A549 (cell line): ENCODE results near the gene HOXD9. TPM values are rescaled to one million over a fixed set of nuclear protein-coding genes. Genes with fewer than 3 reads are reported as not detected.

Source experiments
- ATAC-seq, 2 experiments: fragments of 200-7000 bp in 1 of 2; fragments of >200 bp in 1 of 2; cut with Nextera tagmentation in 1 of 2; cut with Tn5 transposase in 1 of 2; 3 replicates each; pipeline versions ENCODE4 v1.8.0 to v1.9.1; 2018 to 2020; ENCODE audit warnings: mild to moderate bottlenecking in 1 of 2, moderate library complexity in 1 of 2
- CTCF ChIA-PET: fragments of 300-600 bp; sonication (Branson Sonifier 250); formaldehyde crosslinking; extraction: SDS; loops from one replicate; lab custom pipeline; 2021; ENCODE audit warnings: antibody characterized with exemption, inconsistent platforms; lab: Yijun Ruan, JAX
- POLR2A ChIA-PET: fragments of 350-600 bp; formaldehyde crosslinking; extraction: SDS; loops from one replicate; lab custom pipeline; 2021; ENCODE audit warnings: antibody characterized with exemption, inconsistent platforms; lab: Yijun Ruan, JAX
- DNase-seq, 2 experiments: peaks; one replicate each; pipeline versions ENCODE4 v3.0.0 to v3.0.0-alpha.2; 2011 to 2016; ENCODE audit warnings: low read depth in 1 of 2, low spot score in 1 of 2
- FAIRE-seq: peaks from 2 replicates; lab custom pipeline; 2011; peaks lifted over from hg19 to GRCh38; lab: Jason Lieb, UNC
- H3K27ac ChIP-seq, 2 experiments: fragments of >200 bp; sonication (Bioruptor Twin); formaldehyde crosslinking; 3 replicates each; pipeline ENCODE4 v1.5.1; 2016 to 2017
- H3K4me1 ChIP-seq: fragments of >200 bp; sonication (Bioruptor Twin); formaldehyde crosslinking; 3 replicates; pipeline ENCODE4 v1.6.1; 2016
- H3K4me2 ChIP-seq: fragments of >200 bp; sonication (Bioruptor Twin); formaldehyde crosslinking; 3 replicates; pipeline ENCODE4 v1.6.1; 2016
- H3K4me3 ChIP-seq: fragments of >200 bp; sonication (Bioruptor Twin); formaldehyde crosslinking; 3 replicates; pipeline ENCODE4 v1.5.1; 2016
- H3K9me3 ChIP-seq: fragments of >200 bp; sonication (Bioruptor Twin); formaldehyde crosslinking; 3 replicates; pipeline ENCODE4 v1.6.1; 2016
- CBX2 ChIP-seq: fragments of 200-600 bp; sonication (generic); IDR thresholded peaks from 2 replicates; pipeline ENCODE4 v1.6.1; 2016; ENCODE audit warnings: low read depth, mild to moderate bottlenecking, borderline replicate concordance
- CHD2 ChIP-seq: fragments of 150-350 bp; IDR thresholded peaks from 2 replicates; pipeline ENCODE4 v1.6.1; 2014; ENCODE audit warnings: low read length; ENCODE audit not compliant: partially characterized antibody
- CHD4 ChIP-seq: fragments of 200-600 bp; sonication (generic); IDR thresholded peaks from 2 replicates; pipeline ENCODE4 v1.6.1; 2016; ENCODE audit warnings: antibody characterized with exemption, mild to moderate bottlenecking, borderline replicate concordance
- EHF ChIP-seq: fragments of 250-450 bp; sonication (Bioruptor Pico); IDR thresholded peaks from 2 replicates; pipeline ENCODE4 v1.5.0; 2020; ENCODE audit warnings: mild to moderate bottlenecking
- EHMT2 ChIP-seq: fragments of 200-600 bp; sonication (generic); IDR thresholded peaks from 2 replicates; pipeline ENCODE4 v1.6.1; 2016; ENCODE audit warnings: antibody characterized with exemption, low read depth, mild to moderate bottlenecking, moderate library complexity
- GATA3 ChIP-seq: IDR thresholded peaks from 2 replicates; pipeline ENCODE4 v1.6.1; 2012; ENCODE audit warnings: borderline replicate concordance
- HEYL ChIP-seq: fragments of 250-450 bp; sonication (Bioruptor Pico); IDR thresholded peaks from 2 replicates; pipeline ENCODE4 v1.8.0; 2021; ENCODE audit warnings: mild to moderate bottlenecking, moderate library complexity
- HOXA7 ChIP-seq: fragments of 250-450 bp; sonication (Bioruptor Pico); IDR thresholded peaks from 2 replicates; pipeline ENCODE4 v1.5.0; 2020; ENCODE audit warnings: mild to moderate bottlenecking, moderate library complexity
- KDM1A ChIP-seq: fragments of 200-600 bp; sonication (generic); IDR thresholded peaks from 2 replicates; pipeline ENCODE4 v1.6.1; 2016; ENCODE audit warnings: low read depth, mild to moderate bottlenecking
- KDM5A ChIP-seq: fragments of 200-600 bp; sonication (generic); IDR thresholded peaks from 2 replicates; pipeline ENCODE4 v1.6.1; 2016; ENCODE audit warnings: antibody characterized with exemption, mild to moderate bottlenecking
- RAD21 ChIP-seq, 2 experiments: fragments of >200 bp in 1 of 2; sonication (Bioruptor Twin) in 1 of 2; formaldehyde crosslinking in 1 of 2; IDR thresholded peaks in 1 of 2; conservative IDR thresholded peaks in 1 of 2; 2 replicates in 1 of 2; 3 replicates in 1 of 2; pipeline ENCODE4 v1.6.1; 2012 to 2018; ENCODE audit warnings: inconsistent platforms in 1 of 2
- RCOR1 ChIP-seq: fragments of 150-350 bp; IDR thresholded peaks from 2 replicates; pipeline ENCODE4 v1.6.1; 2014; ENCODE audit warnings: antibody characterized with exemption, low read length, low read depth
- REST ChIP-seq: fragments of 200-600 bp; sonication (generic); IDR thresholded peaks from 2 replicates; pipeline ENCODE4 v1.6.1; 2016; ENCODE audit warnings: antibody characterized with exemption, mild to moderate bottlenecking, moderate library complexity
- SMC3 ChIP-seq: fragments of >200 bp; sonication (Bioruptor Twin); formaldehyde crosslinking; IDR thresholded peaks from 3 replicates; pipeline ENCODE4 v1.6.1; 2018; ENCODE audit warnings: inconsistent platforms
- TFCP2L1 ChIP-seq: fragments of 250-450 bp; sonication (Bioruptor Pico); IDR thresholded peaks from 2 replicates; pipeline ENCODE4 v1.5.0; 2021; ENCODE audit warnings: mild to moderate bottlenecking
- WGBS: methylation state at CpG from one replicate; pipeline ENCODE4 v1.1.6; 2017; ENCODE audit errors: missing lambda C conversion rate; 5-methylcytosine and 5-hydroxymethylcytosine counted together
- polyA plus RNA-seq, 4 experiments: library from polyadenylated mRNA; depleted of rRNA in 3 of 4; stranded (reverse); fragments of >200 nt; fragmentation: RNase III in 1 of 4; extraction: RNeasy Plus Mini Kit Qiagen cat#74134 plus additional on column Dnase treatment in 1 of 4; gene quantifications; 2 replicates in 3 of 4; 3 replicates in 1 of 4; pipeline ENCODE4 v1.2.3, GENCODE V29; 2011 to 2017
- TF ChIP-seq, protein P1 (sequence below): fragments of 450-650 bp; IDR thresholded peaks from 2 replicates; pipeline ENCODE4 v1.6.1; 2014; ENCODE audit warnings: antibody characterized with exemption
- TF ChIP-seq, protein P2 (sequence below): fragments of 150-350 bp; IDR thresholded peaks from 2 replicates; pipeline ENCODE4 v1.6.1; 2014; ENCODE audit warnings: low read depth, mild to moderate bottlenecking, low read length
- TF ChIP-seq, protein P3 (sequence below): IDR thresholded peaks from 2 replicates; pipeline ENCODE4 v1.6.1; 2012

Gene HOXD9
- polyA plus RNA-seq, 2 of the 4 experiments (the other 2 are of a cell fraction), result 0.45 to 1.0 TPM

DNA sequence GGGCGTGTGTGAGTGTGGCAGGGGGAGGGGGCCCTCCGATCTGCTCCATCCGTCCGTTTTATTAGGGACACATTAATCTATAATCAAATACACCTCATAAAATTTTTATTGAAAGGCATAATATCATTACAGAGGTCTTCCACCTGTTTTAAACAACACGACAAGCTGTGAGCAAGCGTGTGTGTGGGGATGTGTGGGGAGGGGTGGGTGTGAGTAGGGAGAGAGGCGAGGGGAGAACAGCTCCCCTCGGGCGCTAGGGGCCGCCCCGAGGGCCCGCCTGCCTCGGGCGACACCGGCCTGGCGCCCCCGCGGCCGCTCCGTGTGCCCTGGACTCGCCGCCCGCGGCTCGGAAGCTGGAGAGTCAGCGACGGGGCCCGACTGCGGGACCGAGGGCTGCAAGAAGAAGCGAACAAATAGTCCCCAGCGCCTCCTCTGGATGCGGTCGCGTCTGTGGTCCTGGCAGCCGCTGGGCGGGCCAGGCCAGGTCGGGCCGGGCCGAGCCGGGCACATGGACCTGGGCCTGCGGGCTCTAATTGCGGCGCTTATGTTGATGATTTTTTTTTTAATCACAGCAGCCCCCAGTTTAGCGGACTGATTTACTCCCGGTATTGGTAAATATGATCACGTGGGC lies 352 bp upstream of the HOXD9 start:
- CTCF ChIA-PET, result interaction anchor here (1.4 to 3.7 kb wide), 5 partner anchors 8 to 1026 kb away, joined by 3 to 13 read pairs (median 12); no protein-coding TSS in a partner anchor
- TF ChIP-seq CHD4 (no peak), EHF (no peak), RCOR1 (no peak), REST (no peak), CHD2 (no peak)
- H3K27ac ChIP-seq, result no peak overlapping the region
- H3K4me2 ChIP-seq, result no peak overlapping the region
- no peak overlapping the region for H3K4me3 ChIP-seq
- no peak for ATAC-seq
- FAIRE-seq, result no peak
- WGBS, result 88% methylated on average over 47 of the region's 47 CpGs
- 0 out of 3 replicates have a peak, but pooled peaks cover 3% of the 10 kb centered on the region for H3K4me1 ChIP-seq
- no peak for DNase-seq
- POLR2A ChIA-PET, result no interaction called here
- H3K9me3 ChIP-seq, result no peaks in the 10 kb centered on the region

- Histone ChIP-seq H3K4me1 (0 out of 3 replicates have a peak, but pooled peaks cover 3% of the 10 kb centered on the region), H3K4me3 (no peak overlapping the region), H3K27ac (no peak overlapping the region), H3K4me2 (no peak overlapping the region), H3K9me3 (no peaks in the 10 kb centered on the region)
- ATAC-seq (no peak), DNase-seq (no peak), FAIRE-seq (no peak)
- ChIA-PET POLR2A (no interaction called here), CTCF (interaction anchor here (0.6 to 5.1 kb wide), 4 partner anchors 13 to 528 kb away, joined by 3 to 46 read pairs (median 3); no protein-coding TSS in a partner anchor)
- WGBS, result 79% methylated on average over 39 of the region's 40 CpGs
- TF ChIP-seq, protein P1, sequence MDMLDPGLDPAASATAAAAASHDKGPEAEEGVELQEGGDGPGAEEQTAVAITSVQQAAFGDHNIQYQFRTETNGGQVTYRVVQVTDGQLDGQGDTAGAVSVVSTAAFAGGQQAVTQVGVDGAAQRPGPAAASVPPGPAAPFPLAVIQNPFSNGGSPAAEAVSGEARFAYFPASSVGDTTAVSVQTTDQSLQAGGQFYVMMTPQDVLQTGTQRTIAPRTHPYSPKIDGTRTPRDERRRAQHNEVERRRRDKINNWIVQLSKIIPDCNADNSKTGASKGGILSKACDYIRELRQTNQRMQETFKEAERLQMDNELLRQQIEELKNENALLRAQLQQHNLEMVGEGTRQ, result no peak
- TF ChIP-seq HOXA7 (CRISPR knock-in tag) (no peak), KDM1A (no peak), RCOR1 (no peak), HEYL (no peak), SMC3 (no peak), CBX2 (no peak), RAD21 (conservative IDR thresholded peaks at IDR 0.05 in 1 of 2, IDR thresholded peaks at IDR 0.05 in 1 of 2) (no peak), GATA3 (no peak), EHMT2 (no peak), EHF (no peak), TFCP2L1 (CRISPR knock-in tag) (no peak), KDM5A (no peak)
- TF ChIP-seq, protein P2, sequence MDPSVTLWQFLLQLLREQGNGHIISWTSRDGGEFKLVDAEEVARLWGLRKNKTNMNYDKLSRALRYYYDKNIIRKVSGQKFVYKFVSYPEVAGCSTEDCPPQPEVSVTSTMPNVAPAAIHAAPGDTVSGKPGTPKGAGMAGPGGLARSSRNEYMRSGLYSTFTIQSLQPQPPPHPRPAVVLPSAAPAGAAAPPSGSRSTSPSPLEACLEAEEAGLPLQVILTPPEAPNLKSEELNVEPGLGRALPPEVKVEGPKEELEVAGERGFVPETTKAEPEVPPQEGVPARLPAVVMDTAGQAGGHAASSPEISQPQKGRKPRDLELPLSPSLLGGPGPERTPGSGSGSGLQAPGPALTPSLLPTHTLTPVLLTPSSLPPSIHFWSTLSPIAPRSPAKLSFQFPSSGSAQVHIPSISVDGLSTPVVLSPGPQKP, result no peak
- TF ChIP-seq, protein P3, sequence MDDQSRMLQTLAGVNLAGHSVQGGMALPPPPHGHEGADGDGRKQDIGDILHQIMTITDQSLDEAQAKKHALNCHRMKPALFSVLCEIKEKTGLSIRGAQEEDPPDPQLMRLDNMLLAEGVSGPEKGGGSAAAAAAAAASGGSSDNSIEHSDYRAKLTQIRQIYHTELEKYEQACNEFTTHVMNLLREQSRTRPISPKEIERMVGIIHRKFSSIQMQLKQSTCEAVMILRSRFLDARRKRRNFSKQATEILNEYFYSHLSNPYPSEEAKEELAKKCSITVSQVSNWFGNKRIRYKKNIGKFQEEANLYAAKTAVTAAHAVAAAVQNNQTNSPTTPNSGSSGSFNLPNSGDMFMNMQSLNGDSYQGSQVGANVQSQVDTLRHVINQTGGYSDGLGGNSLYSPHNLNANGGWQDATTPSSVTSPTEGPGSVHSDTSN, result no peak
These were observed 1.0 kb downstream of the HOXD9 start for GRCh38 chr2:176123411-176124109.
